Esophagus squamous epithelium (tissue), 4 donors: ENCODE data around the gene MDFI.

Source experiments
- CTCF ChIP-seq, 6 experiments: fragments of 450-650 bp in 4 of 6; fragments of 200-600 bp in 2 of 6; sonication (generic) in 2 of 6; IDR thresholded peaks; one replicate each; pipeline ENCODE4 v1.5.1; 2016 to 2019; ENCODE audit warnings: antibody characterized with exemption in 6 of 6, mild to moderate bottlenecking in 4 of 6, moderate library complexity in 4 of 6
- POLR2A ChIP-seq, 4 donors: fragments of 450-650 bp; IDR thresholded peaks; one replicate each; pipeline ENCODE4 v1.6.1; 2017; ENCODE audit warnings: antibody characterized with exemption in 4 of 4, mild to moderate bottlenecking in 4 of 4, moderate library complexity in 3 of 4

DNA sequence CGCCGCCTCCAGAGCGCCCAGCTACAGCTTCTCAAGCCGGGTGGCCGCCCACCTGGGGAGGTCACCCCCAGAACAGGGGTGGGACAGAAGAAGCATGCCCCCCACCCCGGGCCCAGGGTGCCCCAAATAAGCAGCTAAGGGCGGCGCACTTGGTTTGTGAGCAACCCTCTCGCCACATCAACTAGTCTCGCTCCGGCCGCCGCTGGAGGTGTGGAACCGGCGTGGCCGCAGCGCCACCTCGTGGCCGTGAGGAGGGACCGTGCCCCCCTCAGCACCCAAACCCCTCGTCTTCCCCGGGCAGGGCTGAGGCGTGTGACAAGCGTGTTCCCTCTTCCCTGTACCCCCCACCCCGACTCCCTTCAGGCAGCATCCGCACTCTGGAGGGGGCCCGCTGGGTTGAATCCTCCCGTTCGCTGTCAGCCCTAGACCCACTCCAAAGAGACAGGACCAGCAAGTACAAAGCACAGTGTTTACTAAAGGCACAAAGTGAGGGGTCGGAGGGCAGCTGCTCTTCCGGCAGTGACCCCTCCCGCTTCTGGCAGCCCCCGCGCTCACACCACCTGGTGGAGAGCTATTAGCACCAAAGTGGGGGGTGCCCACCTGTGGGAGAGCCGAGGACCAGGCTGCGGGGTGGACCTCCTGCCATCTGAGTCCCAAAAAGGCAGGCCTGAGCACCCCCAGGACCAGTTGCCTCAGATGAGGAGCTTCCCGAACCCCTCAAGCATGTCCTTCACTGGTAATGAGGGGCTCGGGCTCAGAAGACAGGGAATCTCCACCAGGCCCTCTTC, 45.4 kb downstream of the MDFI start:
- TF ChIP-seq CTCF (IDR thresholded peaks at IDR 0.05) = peak; percentile 85 to 96 (median 90)
- no peak for TF ChIP-seq POLR2A (IDR thresholded peaks at IDR 0.05)
